ENCODE results near the gene EXOC8. TPM values are rescaled to one million over a fixed set of nuclear protein-coding genes. Genes with fewer than 3 reads are reported as not detected.
"Not testable (repeated sequence)": the region's sequence is repeated elsewhere in the genome, so short reads cannot be mapped to it uniquely, and the experiment has no call there.

EXOC8 gene
- total RNA-seq, 1 donor from 2014 or later = 24.9 TPM

DNA sequence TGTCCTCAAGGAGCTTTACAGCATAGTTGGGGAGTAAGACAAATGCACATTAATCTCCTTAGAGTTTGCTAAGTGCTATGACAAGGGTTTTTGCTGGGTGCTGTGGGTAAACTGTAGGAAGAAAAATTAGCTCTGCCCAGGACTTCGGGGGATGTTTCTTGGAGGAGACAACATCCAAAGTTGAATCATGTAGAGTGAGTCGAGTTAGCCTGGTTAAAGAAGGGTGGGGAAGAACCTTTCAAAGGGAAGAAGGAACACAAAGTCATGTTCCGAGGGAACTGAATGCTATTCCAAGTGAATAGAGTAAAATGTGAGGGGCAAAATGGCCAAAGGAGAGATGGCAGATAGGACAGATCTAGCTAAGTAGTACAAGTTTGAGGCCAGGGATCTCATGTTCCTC is 17.5 kb upstream of the EXOC8 start:
- ATAC-seq (ENCODE audit: low read depth) (no peak), DNase-seq (no peak)
- ChIA-PET CTCF (interaction anchor here (1.0 to 1.3 kb wide), 3 partner anchors 8 to 248 kb away, joined by 3 read pairs; partner anchors contain the start of genes EXOC8 and SPRTN), POLR2A (no interaction called here)
- peaks cover 30% of the 10 kb centered on the region for H3K36me3 Mint-ChIP-seq (ENCODE audit: low read depth)
- H3K4me3 Mint-ChIP-seq = no peak overlapping the region
- H3K27ac Mint-ChIP-seq = no peak overlapping the region
- TF ChIP-seq, protein P1, sequence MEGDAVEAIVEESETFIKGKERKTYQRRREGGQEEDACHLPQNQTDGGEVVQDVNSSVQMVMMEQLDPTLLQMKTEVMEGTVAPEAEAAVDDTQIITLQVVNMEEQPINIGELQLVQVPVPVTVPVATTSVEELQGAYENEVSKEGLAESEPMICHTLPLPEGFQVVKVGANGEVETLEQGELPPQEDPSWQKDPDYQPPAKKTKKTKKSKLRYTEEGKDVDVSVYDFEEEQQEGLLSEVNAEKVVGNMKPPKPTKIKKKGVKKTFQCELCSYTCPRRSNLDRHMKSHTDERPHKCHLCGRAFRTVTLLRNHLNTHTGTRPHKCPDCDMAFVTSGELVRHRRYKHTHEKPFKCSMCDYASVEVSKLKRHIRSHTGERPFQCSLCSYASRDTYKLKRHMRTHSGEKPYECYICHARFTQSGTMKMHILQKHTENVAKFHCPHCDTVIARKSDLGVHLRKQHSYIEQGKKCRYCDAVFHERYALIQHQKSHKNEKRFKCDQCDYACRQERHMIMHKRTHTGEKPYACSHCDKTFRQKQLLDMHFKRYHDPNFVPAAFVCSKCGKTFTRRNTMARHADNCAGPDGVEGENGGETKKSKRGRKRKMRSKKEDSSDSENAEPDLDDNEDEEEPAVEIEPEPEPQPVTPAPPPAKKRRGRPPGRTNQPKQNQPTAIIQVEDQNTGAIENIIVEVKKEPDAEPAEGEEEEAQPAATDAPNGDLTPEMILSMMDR (IDR thresholded peaks at IDR 0.05) = no peak
- H3K9me3 Mint-ChIP-seq = no peaks in the 10 kb centered on the region
- no peaks in the 10 kb centered on the region for H3K27me3 Mint-ChIP-seq
- intact Hi-C loops (cut with micrococcal nuclease) = loop anchor here (5.0 kb wide), 1 partner anchor 67 kb away; the partner anchor contains the start of gene EGLN1
- peaks cover 10% of the 10 kb centered on the region for H3K4me1 Mint-ChIP-seq

DNA sequence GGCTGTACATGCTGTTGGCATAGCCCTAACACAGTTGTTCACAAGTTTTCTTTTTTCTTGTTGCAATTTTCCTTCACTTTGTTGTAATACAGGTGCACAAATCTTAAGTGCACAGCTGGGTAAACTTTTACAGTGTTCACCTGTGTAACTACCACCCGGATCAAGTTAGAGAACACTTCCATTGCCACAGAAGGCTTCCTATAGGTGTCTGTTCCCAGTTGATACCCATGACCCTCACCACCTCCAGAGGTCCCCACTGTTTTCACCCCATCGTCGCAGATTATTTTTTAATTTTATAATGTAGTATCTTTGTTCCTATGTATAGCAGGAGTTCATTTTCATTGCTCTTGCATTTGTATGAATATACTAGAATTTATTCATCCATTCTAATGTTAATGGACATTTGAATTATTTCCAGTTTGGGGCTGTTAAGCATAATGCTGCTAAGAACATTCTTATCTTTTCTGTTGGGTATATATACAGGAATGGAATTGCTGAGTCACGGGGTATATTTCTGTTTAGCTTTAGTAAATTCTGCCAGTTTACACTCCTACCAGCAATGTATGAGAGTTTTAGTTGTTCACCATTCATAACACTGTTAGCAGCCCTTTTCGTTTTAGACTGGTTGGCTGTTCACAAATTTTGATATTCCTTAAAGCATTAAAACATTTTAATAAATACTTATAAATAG is 16.8 kb upstream of the EXOC8 start:
- no peaks in the 10 kb centered on the region for H3K27me3 Mint-ChIP-seq
- CTCF ChIA-PET = interaction anchor here (1.0 to 1.3 kb wide), 3 partner anchors 9 to 249 kb away, joined by 3 read pairs; partner anchors contain the start of genes EXOC8 and SPRTN

DNA sequence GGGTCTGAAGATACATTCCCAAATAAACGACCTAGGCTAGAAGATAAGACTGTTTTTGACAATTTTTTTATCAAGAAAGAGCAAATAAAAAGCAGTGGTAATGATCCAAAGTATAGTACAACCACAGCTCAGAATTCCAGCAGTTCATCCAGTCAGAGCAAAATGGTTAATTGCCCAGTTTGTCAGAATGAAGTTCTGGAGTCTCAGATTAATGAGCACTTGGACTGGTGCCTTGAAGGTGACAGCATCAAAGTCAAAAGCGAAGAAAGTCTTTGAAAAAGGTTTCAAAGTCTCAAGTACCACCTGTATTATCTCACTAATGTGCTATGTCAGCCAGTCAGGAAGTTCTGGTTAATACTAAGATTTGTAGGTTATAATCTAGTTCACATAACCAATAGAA is 15.4 kb upstream of the EXOC8 start:
- Mint-ChIP-seq H3K27ac (no peak overlapping the region), H3K9me3 (no peaks in the 10 kb centered on the region), H3K27me3 (no peaks in the 10 kb centered on the region), H3K36me3 (ENCODE audit: low read depth) (peaks cover 46% of the 10 kb centered on the region), H3K4me3 (no peak overlapping the region), H3K4me1 (peaks cover 9% of the 10 kb centered on the region)
- ATAC-seq (ENCODE audit: low read depth) = no peak
- CTCF ChIA-PET = no interaction called here
- TF ChIP-seq, protein P1 (IDR thresholded peaks at IDR 0.05) = no peak
- intact Hi-C loops (cut with micrococcal nuclease) = no loop called here
- POLR2A ChIA-PET = no interaction called here
- DNase-seq = no peak

More for the DNA sequence above, 16.8 kb upstream of the EXOC8 start:
- no peak for DNase-seq
- no peak overlapping the region for H3K27ac Mint-ChIP-seq
- intact Hi-C loops (cut with micrococcal nuclease) = loop anchor here (5.0 kb wide), 1 partner anchor 68 kb away; the partner anchor contains the start of gene EGLN1
- H3K4me1 Mint-ChIP-seq = peaks cover 10% of the 10 kb centered on the region
- no peaks in the 10 kb centered on the region for H3K9me3 Mint-ChIP-seq
- H3K36me3 Mint-ChIP-seq (ENCODE audit: low read depth) = peaks cover 36% of the 10 kb centered on the region
- TF ChIP-seq, protein P1 (IDR thresholded peaks at IDR 0.05) = no peak
- POLR2A ChIA-PET = no interaction called here
- no peak overlapping the region for H3K4me3 Mint-ChIP-seq
- no peak for ATAC-seq (ENCODE audit: low read depth)

DNA sequence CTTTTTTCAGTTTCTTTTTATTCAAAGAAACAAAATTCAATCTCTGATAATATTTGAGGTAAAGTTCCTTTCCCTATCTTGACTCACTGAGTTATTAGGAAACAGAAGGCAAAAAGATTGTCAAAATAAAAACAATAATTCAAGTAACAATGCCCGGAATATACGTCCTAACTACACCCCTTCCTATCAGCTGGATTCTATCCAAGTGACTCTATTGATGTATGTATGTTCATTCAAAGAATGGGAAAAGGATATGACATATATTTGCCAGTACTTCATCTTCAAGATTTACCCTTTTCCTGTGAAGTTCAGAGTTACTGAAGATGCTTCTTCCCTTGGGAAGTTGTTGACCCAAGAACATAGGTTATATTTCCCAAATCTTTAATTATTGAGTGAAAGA is 14.2 kb upstream of the EXOC8 start:
- ChIA-PET CTCF (no interaction called here), POLR2A (no interaction called here)
- no peaks in the 10 kb centered on the region for H3K9me3 Mint-ChIP-seq
- intact Hi-C loops (cut with micrococcal nuclease) = no loop called here
- no peaks in the 10 kb centered on the region for H3K27me3 Mint-ChIP-seq
- DNase-seq (no peak), ATAC-seq (ENCODE audit: low read depth) (no peak)
- H3K4me1 Mint-ChIP-seq = no peaks in the 10 kb centered on the region
- no peak overlapping the region for H3K4me3 Mint-ChIP-seq
- H3K36me3 Mint-ChIP-seq (ENCODE audit: low read depth) = peaks cover 55% of the 10 kb centered on the region
- no peak overlapping the region for H3K27ac Mint-ChIP-seq
- TF ChIP-seq, protein P1 (IDR thresholded peaks at IDR 0.05) = no peak

DNA sequence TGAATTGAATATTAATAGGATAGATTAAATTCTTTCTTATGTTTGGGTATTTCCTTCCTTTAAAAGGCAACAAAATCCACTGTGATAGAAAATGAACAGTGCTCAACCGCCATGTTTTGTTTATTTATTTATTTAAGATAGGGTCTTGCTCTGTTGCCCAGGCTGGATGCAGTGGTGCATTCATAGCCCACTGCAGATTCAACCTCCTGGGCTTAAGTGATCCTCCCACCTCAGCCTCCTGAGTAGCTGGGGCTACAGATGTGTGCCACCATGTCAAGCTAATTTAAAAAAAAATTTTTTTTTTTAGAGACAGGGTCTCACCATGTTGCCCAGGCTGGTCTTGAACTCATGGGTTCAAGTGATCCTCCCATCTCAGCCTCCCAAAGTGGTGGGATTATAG is 11.2 kb upstream of the EXOC8 start:
- H3K27me3 Mint-ChIP-seq; DNase-seq; H3K27ac Mint-ChIP-seq; H3K9me3 Mint-ChIP-seq; H3K4me1 Mint-ChIP-seq; ATAC-seq (ENCODE audit: low read depth); H3K4me3 Mint-ChIP-seq; intact Hi-C loops (cut with micrococcal nuclease): not testable (repeated sequence)
- H3K36me3 Mint-ChIP-seq (ENCODE audit: low read depth) = peaks cover 70% of the 10 kb centered on the region
- POLR2A ChIA-PET = interaction anchor here (1.7 kb wide), 1 partner anchor 11 kb away, joined by 5 read pairs; the partner anchor contains the start of gene EXOC8
- CTCF ChIA-PET = interaction anchor here (0.9 kb wide), 1 partner anchor 9 kb away, joined by 5 read pairs; no protein-coding TSS in a partner anchor
